OCI-LY3 (cell line): ENCODE data around the gene TAS2R40.
"Not testable (repeated sequence)": the region's sequence is repeated elsewhere in the genome, so short reads cannot be mapped to it uniquely, and the experiment has no call there.

Source experiments
- H2AFZ ChIP-seq: fragments of 200-600, 300-600 bp; shearing (Covaris generic); 2 replicates; pipeline ENCODE4 v1.6.0; 2014; ENCODE audit warnings: antibody characterized with exemption, low read depth, low read length
- H3K27ac ChIP-seq: fragments of 200-600, 300-600 bp; sonication (generic); 2 replicates; pipeline ENCODE4 v1.5.1; 2014; ENCODE audit warnings: mild to moderate bottlenecking, low read length, moderate library complexity, mixed read lengths
- H3K27me3 ChIP-seq: fragments of 200-600, 300-600 bp; sonication (generic); 2 replicates; pipeline ENCODE4 v1.6.1; 2014; ENCODE audit warnings: low read depth, low read length, mixed read lengths
- H3K36me3 ChIP-seq: fragments of 200-600, 300-600 bp; sonication (generic); replicated peaks from 2 replicates; pipeline ENCODE3; 2014; ENCODE audit warnings: low read depth, low read length, mixed read lengths
- H3K4me1 ChIP-seq: fragments of 300-600, 200-600 bp; sonication (generic); 2 replicates; pipeline ENCODE4 v1.6.1; 2014; ENCODE audit warnings: low read length, mixed read lengths
- H3K4me2 ChIP-seq: fragments of 200-600, 300-600 bp; sonication (generic); 2 replicates; pipeline ENCODE4 v1.6.1; 2014; ENCODE audit warnings: low read length, mixed read lengths
- H3K4me3 ChIP-seq: fragments of 300-600, 200-600 bp; sonication (generic); 2 replicates; pipeline ENCODE4 v1.5.1; 2014; ENCODE audit warnings: antibody characterized with exemption, mild to moderate bottlenecking, low read length, moderate library complexity
- H3K79me2 ChIP-seq: fragments of 300-600, 200-600 bp; shearing (Covaris generic); 2 replicates; pipeline ENCODE4 v1.6.1; 2014; ENCODE audit warnings: mild to moderate bottlenecking, low read length, mixed read lengths
- H3K9ac ChIP-seq: fragments of 300-600, 200-600 bp; shearing (Covaris generic); 2 replicates; pipeline ENCODE4 v1.6.0; 2014; ENCODE audit warnings: mild to moderate bottlenecking, low read length, moderate library complexity
- H3K9me3 ChIP-seq: fragments of 200-600, 300-600 bp; shearing (Covaris generic); 2 replicates; pipeline ENCODE4 v1.6.1; 2014; ENCODE audit warnings: low read length, mixed read lengths; ENCODE audit not compliant: insufficient read depth
- H4K20me1 ChIP-seq: fragments of 200-600, 300-600 bp; sonication (generic); 2 replicates; pipeline ENCODE4 v1.6.1; 2016; ENCODE audit warnings: low read length, mixed read lengths; ENCODE audit not compliant: insufficient read depth
- EZH2phosphoT487 ChIP-seq: fragments of 200-600 bp; shearing (Covaris generic); IDR thresholded peaks from 2 replicates; pipeline ENCODE4 v1.6.1; 2018; ENCODE audit warnings: antibody characterized with exemption, mixed run types, low read depth
- TF ChIP-seq, protein P1 (sequence below): fragments of 200-600, 300-600 bp; sonication (generic); IDR thresholded peaks from 2 replicates; pipeline ENCODE4 v1.5.1; 2014; ENCODE audit warnings: antibody characterized with exemption, low read length, low read depth

Gene TAS2R40

DNA sequence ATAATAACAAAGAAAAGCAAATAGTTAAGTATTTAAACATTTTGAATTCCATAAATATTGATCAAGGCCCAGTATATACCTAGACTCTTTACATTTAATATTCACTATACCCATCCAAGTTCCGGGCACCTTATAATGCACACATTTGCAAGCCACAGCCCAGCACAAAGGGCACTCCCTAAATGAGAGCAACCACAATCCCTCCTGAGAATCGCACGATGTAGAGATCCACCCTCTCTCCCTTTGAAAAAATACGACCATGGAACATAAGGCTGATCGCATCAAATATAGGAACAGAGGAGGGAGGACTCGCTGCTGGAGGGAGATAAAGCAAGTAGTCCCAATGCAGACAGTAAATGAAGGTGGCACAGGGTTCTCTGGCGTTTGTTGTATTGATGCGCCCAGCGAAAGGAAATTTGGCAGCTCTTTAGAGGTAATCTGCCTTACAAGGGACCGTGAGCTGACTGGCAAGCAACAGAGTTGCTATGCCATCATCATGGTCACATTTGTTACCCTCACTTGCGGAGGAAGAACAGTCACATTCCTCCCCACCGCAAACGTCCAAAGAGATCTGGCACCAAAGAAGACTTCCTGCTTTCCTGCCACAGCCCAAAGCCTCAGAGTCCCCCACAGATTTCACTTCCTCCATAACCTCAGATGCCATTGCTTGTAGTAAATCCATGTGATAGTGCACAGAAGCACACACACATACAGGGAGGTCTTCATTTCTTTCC lies 16.1 kb upstream of the TAS2R40 start:
- H4K20me1 ChIP-seq: no peaks in the 10 kb centered on the region
- peak overlapping the region; percentile 76 for H3K4me3 ChIP-seq
- H3K36me3 ChIP-seq: no peaks in the 10 kb centered on the region
- peaks cover 18% of the 10 kb centered on the region for H3K4me1 ChIP-seq
- no peak for TF ChIP-seq EZH2phosphoT487
- TF ChIP-seq, protein P1, sequence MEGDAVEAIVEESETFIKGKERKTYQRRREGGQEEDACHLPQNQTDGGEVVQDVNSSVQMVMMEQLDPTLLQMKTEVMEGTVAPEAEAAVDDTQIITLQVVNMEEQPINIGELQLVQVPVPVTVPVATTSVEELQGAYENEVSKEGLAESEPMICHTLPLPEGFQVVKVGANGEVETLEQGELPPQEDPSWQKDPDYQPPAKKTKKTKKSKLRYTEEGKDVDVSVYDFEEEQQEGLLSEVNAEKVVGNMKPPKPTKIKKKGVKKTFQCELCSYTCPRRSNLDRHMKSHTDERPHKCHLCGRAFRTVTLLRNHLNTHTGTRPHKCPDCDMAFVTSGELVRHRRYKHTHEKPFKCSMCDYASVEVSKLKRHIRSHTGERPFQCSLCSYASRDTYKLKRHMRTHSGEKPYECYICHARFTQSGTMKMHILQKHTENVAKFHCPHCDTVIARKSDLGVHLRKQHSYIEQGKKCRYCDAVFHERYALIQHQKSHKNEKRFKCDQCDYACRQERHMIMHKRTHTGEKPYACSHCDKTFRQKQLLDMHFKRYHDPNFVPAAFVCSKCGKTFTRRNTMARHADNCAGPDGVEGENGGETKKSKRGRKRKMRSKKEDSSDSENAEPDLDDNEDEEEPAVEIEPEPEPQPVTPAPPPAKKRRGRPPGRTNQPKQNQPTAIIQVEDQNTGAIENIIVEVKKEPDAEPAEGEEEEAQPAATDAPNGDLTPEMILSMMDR: no peak
- peaks cover 9% of the 10 kb centered on the region for H3K27me3 ChIP-seq
- peak overlapping the region; percentile 99 for H3K4me2 ChIP-seq
- H3K27ac ChIP-seq: peak overlapping the region; percentile 34; the same call in 1 of the 2 replicates
- peak overlapping the region; percentile 53 for H3K9ac ChIP-seq
- H3K9me3 ChIP-seq: no peaks in the 10 kb centered on the region
- no peaks in the 10 kb centered on the region for H3K79me2 ChIP-seq
- peak overlapping the region; percentile 78 for H2AFZ ChIP-seq

DNA sequence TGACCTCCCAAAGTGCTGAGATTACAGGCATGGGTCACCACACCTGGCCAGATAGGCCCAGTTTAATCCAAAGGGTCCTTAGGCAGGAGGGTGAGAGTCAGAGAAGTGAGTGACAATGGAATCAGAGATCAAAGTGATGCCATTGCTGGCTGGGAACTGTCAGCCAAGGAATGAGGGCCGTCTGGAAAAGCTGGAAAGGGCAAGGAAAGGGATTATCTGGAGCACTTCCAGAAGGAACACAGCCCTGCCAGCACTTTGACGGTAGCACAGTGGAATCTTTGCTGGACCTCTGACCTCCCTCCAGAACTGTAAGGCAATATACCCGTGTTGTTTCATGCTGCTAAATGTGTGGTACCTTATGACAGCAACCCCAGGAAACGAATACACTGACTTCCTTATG lies 11.3 kb upstream of the TAS2R40 start:
- Histone ChIP-seq H3K4me1 (peaks cover 10% of the 10 kb centered on the region), H3K9me3 (no peaks in the 10 kb centered on the region), H3K4me3 (no peak overlapping the region), H3K9ac (no peak overlapping the region), H3K79me2 (no peaks in the 10 kb centered on the region), H3K27ac (no peak overlapping the region), H3K4me2 (no peak overlapping the region), H4K20me1 (no peaks in the 10 kb centered on the region), H3K27me3 (peaks cover 3% of the 10 kb centered on the region; the same call in 1 of the 2 replicates), H3K36me3 (no peaks in the 10 kb centered on the region), H2AFZ (no peak overlapping the region)
- TF ChIP-seq EZH2phosphoT487: no peak
- TF ChIP-seq, protein P1: no peak

DNA sequence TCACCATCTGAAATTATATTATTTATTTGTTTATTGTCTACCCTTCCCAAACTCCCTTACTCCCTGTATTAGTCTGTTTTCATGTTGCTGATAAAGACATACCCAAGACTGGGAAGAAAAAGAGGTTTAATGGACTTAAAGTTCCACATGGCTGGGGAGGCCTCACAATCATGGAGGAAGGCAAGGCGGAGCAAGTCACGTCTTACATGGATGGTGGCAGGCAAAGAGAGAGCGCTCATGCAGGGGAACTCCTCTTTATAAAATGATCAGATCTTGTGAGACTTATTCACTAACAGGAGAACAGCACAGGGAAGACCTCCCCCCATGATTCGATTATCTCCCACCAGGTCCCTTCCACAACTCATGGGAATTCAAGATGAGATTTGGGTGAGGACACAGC lies 8.4 kb upstream of the TAS2R40 start:
- H3K9me3 ChIP-seq, H4K20me1 ChIP-seq, H3K36me3 ChIP-seq, H2AFZ ChIP-seq, H3K4me2 ChIP-seq, H3K4me1 ChIP-seq, H3K27me3 ChIP-seq, H3K4me3 ChIP-seq, H3K27ac ChIP-seq, H3K79me2 ChIP-seq, H3K9ac ChIP-seq: not testable (repeated sequence)

DNA sequence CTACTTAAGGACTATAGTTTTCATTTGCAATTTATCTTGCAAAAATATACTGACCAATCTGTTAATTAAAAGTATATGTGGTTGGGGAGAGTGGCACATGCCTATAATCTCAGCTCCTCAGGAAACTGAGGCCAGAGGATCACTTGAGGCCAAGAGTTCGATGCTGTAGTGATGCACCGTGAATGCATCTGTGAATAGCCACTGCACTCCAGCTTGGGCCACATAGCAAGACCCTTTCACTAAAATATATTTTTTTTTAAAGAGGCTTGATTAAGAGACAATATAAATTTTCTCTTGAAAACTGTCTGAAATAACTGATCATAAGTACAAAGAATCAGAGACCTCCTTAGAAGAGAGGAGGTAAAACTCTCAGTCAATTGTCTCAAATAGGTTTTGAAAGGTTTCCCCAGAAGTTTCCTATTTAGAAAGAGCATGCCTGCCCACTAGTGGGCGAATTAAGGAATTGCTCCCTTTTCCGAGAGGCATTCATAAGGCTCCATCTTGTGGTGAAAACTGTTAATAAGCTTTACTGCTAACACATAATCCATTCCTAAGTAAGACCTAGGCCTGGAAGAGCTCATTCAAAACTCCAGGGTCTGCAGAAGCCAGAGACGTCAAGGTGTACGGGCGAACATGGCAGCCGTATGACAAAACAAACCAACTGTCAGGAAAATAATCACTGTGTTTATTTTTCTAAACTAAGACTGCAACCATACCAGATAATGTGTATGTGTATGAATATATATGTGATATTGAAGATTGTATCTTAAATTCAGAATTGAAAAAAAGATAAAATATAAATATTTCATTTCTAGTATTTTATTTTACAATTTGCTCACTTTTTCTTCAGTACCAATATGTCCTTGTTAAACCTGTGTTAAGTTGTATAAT lies 6.8 kb upstream of the TAS2R40 start:
- Histone ChIP-seq H3K27ac (no peak overlapping the region), H3K27me3 (no peaks in the 10 kb centered on the region), H3K9me3 (no peaks in the 10 kb centered on the region), H3K9ac (no peak overlapping the region), H3K4me3 (no peak overlapping the region), H3K79me2 (no peaks in the 10 kb centered on the region), H4K20me1 (no peaks in the 10 kb centered on the region), H2AFZ (no peak overlapping the region), H3K4me2 (no peak overlapping the region), H3K36me3 (no peaks in the 10 kb centered on the region), H3K4me1 (peaks cover 5% of the 10 kb centered on the region)
- TF ChIP-seq EZH2phosphoT487: no peak
- TF ChIP-seq, protein P1: peak; percentile 100
